OCI-LY1 (cell line): Measurements from ENCODE around the gene TLCD1.

Experiments used
- H2AFZ ChIP-seq: fragments of 200-600 bp; sonication (generic), shearing (Covaris generic); 2 replicates; pipeline ENCODE4 v1.6.0; 2014; ENCODE audit warnings: antibody characterized with exemption, mild to moderate bottlenecking, low read length
- H3F3A ChIP-seq: fragments of 200-600 bp; sonication (generic), shearing (Covaris generic); 2 replicates; pipeline ENCODE4 v1.6.0; 2014; ENCODE audit warnings: mild to moderate bottlenecking, antibody characterized with exemption, low read length, moderate library complexity; ENCODE audit not compliant: insufficient read depth
- H3K27ac ChIP-seq: fragments of 200-600 bp; sonication (generic); 2 replicates; pipeline ENCODE4 v1.5.1; 2014; ENCODE audit warnings: low read length, mixed run types, mild to moderate bottlenecking, low read depth; ENCODE audit not compliant: poor library complexity, severe bottlenecking
- H3K27me3 ChIP-seq: fragments of 200-600 bp; sonication (generic); 2 replicates; pipeline ENCODE4 v1.6.0; 2014; ENCODE audit warnings: antibody characterized with exemption, mild to moderate bottlenecking, low read length, moderate library complexity; ENCODE audit not compliant: insufficient read depth
- H3K36me3 ChIP-seq: fragments of 200-600 bp; sonication (generic); 2 replicates; pipeline ENCODE4 v1.6.1; 2014; ENCODE audit warnings: mild to moderate bottlenecking, antibody characterized with exemption, low read length, moderate library complexity, mixed read lengths; ENCODE audit not compliant: insufficient read depth
- H3K4me1 ChIP-seq: fragments of 200-600 bp; sonication (generic); 2 replicates; pipeline ENCODE4 v1.5.1; 2014; ENCODE audit warnings: mild to moderate bottlenecking, low read length, moderate library complexity; ENCODE audit not compliant: insufficient read depth, severe bottlenecking
- H3K4me2 ChIP-seq: fragments of 200-600 bp; sonication (generic), shearing (Covaris generic); 2 replicates; pipeline ENCODE4 v1.6.1; 2014; ENCODE audit warnings: low read length
- H3K4me3 ChIP-seq: fragments of 200-600 bp; sonication (generic); 2 replicates; pipeline ENCODE4 v1.5.1; 2014; ENCODE audit warnings: low read length, low read depth, mild to moderate bottlenecking, mixed read lengths; ENCODE audit not compliant: poor library complexity, severe bottlenecking
- H3K79me2 ChIP-seq: fragments of 200-600 bp; shearing (Covaris generic); 2 replicates; pipeline ENCODE4 v1.6.1; 2016; ENCODE audit warnings: mixed run types, low read length, mixed read lengths; ENCODE audit not compliant: insufficient read depth
- H3K9ac ChIP-seq: fragments of 200-600 bp; sonication (generic), shearing (Covaris generic); 2 replicates; pipeline ENCODE4 v1.6.1; 2014; ENCODE audit warnings: mild to moderate bottlenecking, low read length, mixed read lengths
- H3K9me2 ChIP-seq: fragments of 200-600 bp; sonication (generic), shearing (Covaris generic); 2 replicates; pipeline ENCODE4 v1.6.1; 2014; ENCODE audit warnings: low read depth, mild to moderate bottlenecking, low read length, mixed read lengths
- H3K9me3 ChIP-seq: fragments of 200-600 bp; shearing (Covaris generic); 2 replicates; pipeline ENCODE4 v1.6.1; 2014; ENCODE audit warnings: low read length, mixed read lengths
- H4K20me1 ChIP-seq: fragments of 200-600 bp; sonication (generic), shearing (Covaris generic); 2 replicates; pipeline ENCODE4 v1.6.0; 2016; ENCODE audit warnings: mild to moderate bottlenecking, low read length; ENCODE audit not compliant: insufficient read depth
- CTCF ChIP-seq: fragments of 200-600 bp; sonication (generic), shearing (Covaris generic); IDR thresholded peaks from 2 replicates; pipeline ENCODE4 v1.5.1; 2017; ENCODE audit warnings: mild to moderate bottlenecking, antibody characterized with exemption, low read length, moderate library complexity, mixed read lengths
- EZH2 ChIP-seq: fragments of 200-600 bp; sonication (generic), shearing (Covaris generic); IDR thresholded peaks from 2 replicates; pipeline ENCODE4 v1.8.0; 2017; ENCODE audit warnings: borderline replicate concordance, mixed run types, mild to moderate bottlenecking, antibody characterized with exemption, low read length, moderate library complexity, mixed read lengths

TLCD1 gene

GRCh38 chr17:28759256-28759865 is 33.3 kb upstream of the TLCD1 start:
- Histone ChIP-seq H4K20me1 (0 out of 2 replicates have a peak, but pooled peaks cover 3% of the 10 kb centered on the region), H3K36me3 (peaks cover 51% of the 10 kb centered on the region), H3K4me1 (peaks cover 7% of the 10 kb centered on the region), H3K27me3 (no peaks in the 10 kb centered on the region), H3K79me2 (no peaks in the 10 kb centered on the region), H3K9me2 (no peaks in the 10 kb centered on the region), H3K27ac (no peak overlapping the region), H3F3A (no peaks in the 10 kb centered on the region), H3K4me3 (no peak overlapping the region), H3K9ac (no peak overlapping the region), H3K4me2 (no peak overlapping the region), H2AFZ (no peak overlapping the region), H3K9me3 (no peaks in the 10 kb centered on the region)
- TF ChIP-seq CTCF: no peak
- TF ChIP-seq EZH2: no peak

- peaks cover 7% of the 10 kb centered on the region for H3K4me1 ChIP-seq
- 0 out of 2 replicates have a peak, but pooled peaks cover 3% of the 10 kb centered on the region for H4K20me1 ChIP-seq
- no peaks in the 10 kb centered on the region for H3F3A ChIP-seq
- H3K4me3 ChIP-seq: no peak overlapping the region
- peaks cover 50% of the 10 kb centered on the region; the same call in 1 of the 2 replicates for H3K36me3 ChIP-seq
- no peaks in the 10 kb centered on the region for H3K27me3 ChIP-seq
- H3K79me2 ChIP-seq: no peaks in the 10 kb centered on the region
- no peak overlapping the region for H3K27ac ChIP-seq
- no peak overlapping the region for H2AFZ ChIP-seq
- H3K9ac ChIP-seq: no peak overlapping the region
- no peak overlapping the region for H3K4me2 ChIP-seq
- no peak for TF ChIP-seq CTCF
- no peak for TF ChIP-seq EZH2
- no peaks in the 10 kb centered on the region for H3K9me2 ChIP-seq
- H3K9me3 ChIP-seq: no peaks in the 10 kb centered on the region
These were observed 32.5 kb upstream of the TLCD1 start for GRCh38 chr17:28758411-28759121.

GRCh38 chr17:28756049-28756804 is 30.2 kb upstream of the TLCD1 start:
- no peaks in the 10 kb centered on the region for H3K79me2 ChIP-seq

More at GRCh38 chr17:28756049-28756804, 30.2 kb upstream of the TLCD1 start:
- H3K9ac ChIP-seq: no peak overlapping the region
- H4K20me1 ChIP-seq: no peaks in the 10 kb centered on the region
- H3K9me2 ChIP-seq: no peaks in the 10 kb centered on the region
- no peak overlapping the region for H3K4me2 ChIP-seq
- H2AFZ ChIP-seq: no peak overlapping the region
- H3K4me3 ChIP-seq: no peak overlapping the region
- peaks cover 46% of the 10 kb centered on the region for H3K36me3 ChIP-seq
- no peaks in the 10 kb centered on the region for H3K9me3 ChIP-seq
- H3K27ac ChIP-seq: no peak overlapping the region
- H3F3A ChIP-seq: no peaks in the 10 kb centered on the region
- H3K27me3 ChIP-seq: no peaks in the 10 kb centered on the region
- peaks cover 11% of the 10 kb centered on the region for H3K4me1 ChIP-seq
- TF ChIP-seq EZH2 (no peak), CTCF (no peak)
